Neuron (in vitro differentiated cells): Measurements from ENCODE around the gene R3HCC1L.
"Not testable (repeated sequence)": the region's sequence is repeated elsewhere in the genome, so short reads cannot be mapped to it uniquely, and the experiment has no call there.

Experiments
- H2AFZ ChIP-seq: one replicate; pipeline ENCODE4 v1.6.1; 2013; ENCODE audit warnings: low read depth, mild to moderate bottlenecking, inconsistent platforms, low read length, moderate library complexity
- H3K27me3 ChIP-seq: one replicate; pipeline ENCODE4 v1.6.1; 2013; ENCODE audit warnings: low read length; ENCODE audit not compliant: insufficient read depth
- H3K36me3 ChIP-seq: one replicate; pipeline ENCODE4 v1.6.1; 2013; ENCODE audit warnings: low read length; ENCODE audit not compliant: insufficient read depth
- H3K4me1 ChIP-seq: one replicate; pipeline ENCODE4 v1.6.1; 2013; ENCODE audit warnings: low read length; ENCODE audit not compliant: insufficient read depth
- H3K4me3 ChIP-seq: 2 replicates; pipeline ENCODE4 v1.5.1; 2013; ENCODE audit warnings: mild to moderate bottlenecking, low read length, moderate library complexity
- H3K9me3 ChIP-seq: one replicate; pipeline ENCODE4 v1.6.1; 2013; ENCODE audit warnings: low read length

Gene R3HCC1L

GRCh38 chr10:98201760-98202159 is 67.3 kb downstream of the R3HCC1L start:
- no peaks in the 10 kb centered on the region for H3K9me3 ChIP-seq
- H3K4me3 ChIP-seq, result no peak overlapping the region
- no peaks in the 10 kb centered on the region for H3K36me3 ChIP-seq
- H2AFZ ChIP-seq, result no peak overlapping the region
- no peaks in the 10 kb centered on the region for H3K4me1 ChIP-seq
- no peaks in the 10 kb centered on the region for H3K27me3 ChIP-seq

- H3K4me1 ChIP-seq, result no peaks in the 10 kb centered on the region
- no peaks in the 10 kb centered on the region for H3K27me3 ChIP-seq
- H3K9me3 ChIP-seq, result no peaks in the 10 kb centered on the region
- no peaks in the 10 kb centered on the region for H3K36me3 ChIP-seq
- no peak overlapping the region for H2AFZ ChIP-seq
- H3K4me3 ChIP-seq, result no peak overlapping the region
Observed at GRCh38 chr10:98202378-98202777, 67.9 kb downstream of the R3HCC1L start.

GRCh38 chr10:98205351-98205750 is 70.9 kb downstream of the R3HCC1L start:
- Histone ChIP-seq H3K9me3 (no peaks in the 10 kb centered on the region), H3K4me3 (no peak overlapping the region), H3K27me3 (no peaks in the 10 kb centered on the region), H2AFZ (no peak overlapping the region), H3K4me1 (no peaks in the 10 kb centered on the region), H3K36me3 (peaks cover 13% of the 10 kb centered on the region)

- H3K36me3 ChIP-seq, result peaks cover 16% of the 10 kb centered on the region
Observed at GRCh38 chr10:98208925-98209324, 74.5 kb downstream of the R3HCC1L start.

GRCh38 chr10:98209441-98209840 is 75.0 kb downstream of the R3HCC1L start:
- Histone ChIP-seq H3K36me3 (peaks cover 16% of the 10 kb centered on the region), H3K4me1 (no peaks in the 10 kb centered on the region), H2AFZ (no peak overlapping the region), H3K9me3 (no peaks in the 10 kb centered on the region), H3K4me3 (no peak overlapping the region), H3K27me3 (no peaks in the 10 kb centered on the region)

More at GRCh38 chr10:98208925-98209324, 74.5 kb downstream of the R3HCC1L start:
- Histone ChIP-seq H3K4me3 (no peak overlapping the region), H3K4me1 (no peaks in the 10 kb centered on the region), H3K9me3 (no peaks in the 10 kb centered on the region), H2AFZ (no peak overlapping the region), H3K27me3 (no peaks in the 10 kb centered on the region)

GRCh38 chr10:98212196-98212595 is 77.7 kb downstream of the R3HCC1L start:
- Histone ChIP-seq H2AFZ (no peak overlapping the region), H3K27me3 (no peaks in the 10 kb centered on the region), H3K4me1 (no peaks in the 10 kb centered on the region), H3K4me3 (no peak overlapping the region), H3K36me3 (peaks cover 18% of the 10 kb centered on the region), H3K9me3 (peaks cover 2% of the 10 kb centered on the region)

GRCh38 chr10:98213740-98214139 is 79.3 kb downstream of the R3HCC1L start:
- H2AFZ ChIP-seq, result no peak overlapping the region
- peaks cover 2% of the 10 kb centered on the region for H3K9me3 ChIP-seq
- H3K36me3 ChIP-seq, result peaks cover 12% of the 10 kb centered on the region
- no peaks in the 10 kb centered on the region for H3K4me1 ChIP-seq
- no peaks in the 10 kb centered on the region for H3K27me3 ChIP-seq
- no peak overlapping the region for H3K4me3 ChIP-seq

GRCh38 chr10:98215373-98215772 is 80.9 kb downstream of the R3HCC1L start:
- no peak overlapping the region for H2AFZ ChIP-seq
- peaks cover 2% of the 10 kb centered on the region for H3K9me3 ChIP-seq
- H3K4me1 ChIP-seq, result no peaks in the 10 kb centered on the region
- H3K27me3 ChIP-seq, result no peaks in the 10 kb centered on the region
- H3K4me3 ChIP-seq, result no peak overlapping the region
- peaks cover 5% of the 10 kb centered on the region for H3K36me3 ChIP-seq

GRCh38 chr10:98217801-98218200 is 83.3 kb downstream of the R3HCC1L start:
- Histone ChIP-seq H3K4me1 (no peaks in the 10 kb centered on the region), H3K36me3 (peaks cover 2% of the 10 kb centered on the region), H2AFZ (no peak overlapping the region), H3K4me3 (no peak overlapping the region), H3K27me3 (no peaks in the 10 kb centered on the region), H3K9me3 (peaks cover 2% of the 10 kb centered on the region)

GRCh38 chr10:98223874-98224273 is 89.4 kb downstream of the R3HCC1L start:
- no peak overlapping the region for H3K4me3 ChIP-seq
- no peaks in the 10 kb centered on the region for H3K36me3 ChIP-seq
- peaks cover 2% of the 10 kb centered on the region for H3K9me3 ChIP-seq
- no peaks in the 10 kb centered on the region for H3K27me3 ChIP-seq
- no peak overlapping the region for H2AFZ ChIP-seq
- H3K4me1 ChIP-seq, result no peaks in the 10 kb centered on the region

GRCh38 chr10:98224509-98224908 is 90.1 kb downstream of the R3HCC1L start:
- Histone ChIP-seq H3K9me3 (peaks cover 2% of the 10 kb centered on the region), H2AFZ (no peak overlapping the region), H3K27me3 (no peaks in the 10 kb centered on the region), H3K36me3 (no peaks in the 10 kb centered on the region), H3K4me3 (no peak overlapping the region), H3K4me1 (no peaks in the 10 kb centered on the region)

- no peak overlapping the region for H2AFZ ChIP-seq
- H3K27me3 ChIP-seq, result no peaks in the 10 kb centered on the region
- H3K4me3 ChIP-seq, result no peak overlapping the region
- H3K4me1 ChIP-seq, result no peaks in the 10 kb centered on the region
- H3K36me3 ChIP-seq, result no peaks in the 10 kb centered on the region
- peaks cover 2% of the 10 kb centered on the region for H3K9me3 ChIP-seq
Observed at GRCh38 chr10:98224996-98225395, 90.5 kb downstream of the R3HCC1L start.

GRCh38 chr10:98226508-98227144 is 92.2 kb downstream of the R3HCC1L start:
- H3K4me3 ChIP-seq, result no peak overlapping the region
- H3K4me1 ChIP-seq, result no peaks in the 10 kb centered on the region
- peaks cover 2% of the 10 kb centered on the region for H3K36me3 ChIP-seq

GRCh38 chr10:98227713-98228112 is 93.3 kb downstream of the R3HCC1L start:
- H3K27me3 ChIP-seq, H3K9me3 ChIP-seq, H3K4me3 ChIP-seq, H2AFZ ChIP-seq, H3K4me1 ChIP-seq, H3K36me3 ChIP-seq: not testable (repeated sequence)

More at GRCh38 chr10:98226508-98227144, 92.2 kb downstream of the R3HCC1L start:
- Histone ChIP-seq H3K27me3 (no peaks in the 10 kb centered on the region), H3K9me3 (peaks cover 4% of the 10 kb centered on the region), H2AFZ (no peak overlapping the region)
